CD4-positive, alpha-beta T cell treated with Interleukin-4 for 1 hour (primary cell): Measurements from ENCODE around the gene BIN2.
A peak's percentile ranks its signal among the peaks of the same experiment; 100 is the strongest.

Experiments
- DNase-seq, 2 donors: peaks; one replicate each; pipeline ENCODE4 v3.0.0-alpha.2; 2020 to 2022

Gene BIN2

DNA sequence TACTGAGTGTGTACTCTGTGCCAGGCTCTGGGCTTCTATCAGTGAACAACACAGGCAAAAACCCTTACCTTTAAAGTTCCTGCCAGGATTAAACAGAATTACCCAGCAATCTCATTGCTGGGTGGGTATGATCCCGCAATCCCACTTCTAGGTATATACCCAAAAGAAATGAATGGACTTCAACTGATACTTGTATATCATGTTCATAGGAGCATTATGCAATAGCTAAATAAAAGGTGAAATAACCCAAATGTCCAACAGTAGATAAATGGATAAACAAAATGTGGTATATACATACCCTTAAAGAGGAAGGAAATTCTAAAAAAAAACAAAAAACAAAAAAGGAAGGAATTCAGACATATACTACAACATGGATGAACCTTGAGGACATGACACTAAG is 70.7 kb downstream of the BIN2 start:
- DNase-seq: no peak

- no peak for DNase-seq
Measured at GRCh38 chr12:51247523-51248206, 76.3 kb downstream of the BIN2 start.

GRCh38 chr12:51246254-51246853 is 77.6 kb downstream of the BIN2 start:
- peak; percentile 57 to 64 for DNase-seq

DNA sequence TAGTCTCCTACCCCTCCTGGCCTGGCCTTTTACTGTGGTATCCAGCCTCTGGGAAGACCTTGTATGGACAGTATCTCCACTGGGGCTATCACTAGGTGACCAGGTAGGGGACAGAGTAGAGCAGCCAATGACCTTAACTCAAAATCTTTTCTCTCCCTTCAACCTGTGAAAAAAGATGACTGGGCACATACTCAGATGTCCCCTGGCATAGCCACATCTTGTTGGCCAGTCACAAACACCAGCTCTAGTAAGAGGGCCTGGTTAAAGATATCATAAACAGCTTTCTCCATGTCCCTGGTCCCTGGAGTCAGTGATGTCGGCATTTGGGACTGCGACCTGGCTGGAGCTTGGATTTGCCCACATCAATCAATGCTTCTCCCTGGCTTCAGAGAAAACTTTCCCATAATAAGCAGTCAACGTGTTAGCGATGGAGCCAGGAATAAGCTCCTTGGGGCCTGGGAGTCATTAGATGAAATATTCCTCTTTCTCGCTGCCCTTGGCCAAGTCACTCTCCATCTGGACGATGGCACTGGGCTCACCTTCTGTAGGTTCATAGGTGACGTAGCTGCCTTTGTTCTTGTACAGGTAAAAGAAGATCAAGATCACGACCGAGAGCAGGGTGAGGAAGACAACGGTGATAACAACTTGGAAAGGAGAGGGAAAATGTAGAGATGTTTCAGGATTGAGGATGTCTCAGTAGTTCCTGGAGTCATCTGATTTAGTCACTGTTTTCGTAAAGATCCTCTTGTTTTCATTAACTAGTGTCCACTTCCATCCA is 78.3 kb downstream of the BIN2 start:
- no peak for DNase-seq

- DNase-seq: no peak
Measured at GRCh38 chr12:51244269-51244668, 79.7 kb downstream of the BIN2 start.

DNA sequence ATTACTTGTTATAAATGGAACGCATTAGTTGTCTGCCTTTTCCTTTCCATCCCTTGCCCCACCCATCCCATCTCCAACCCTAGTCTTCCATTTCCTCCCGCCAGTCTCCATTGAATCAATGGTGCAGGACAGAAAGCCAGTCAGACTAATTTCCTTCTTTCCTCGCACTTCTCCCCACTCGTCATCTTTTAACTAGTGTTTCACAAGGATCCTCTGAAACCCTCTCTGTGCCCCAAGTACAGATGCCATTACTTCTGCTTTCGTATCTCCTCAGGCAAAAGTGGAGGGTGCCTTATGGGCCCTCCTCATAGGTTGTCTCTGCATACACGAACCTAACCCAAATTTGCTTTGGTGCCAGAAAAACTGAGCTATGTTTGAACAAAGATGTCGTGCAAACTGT is 81.1 kb downstream of the BIN2 start:
- no peak for DNase-seq

DNA sequence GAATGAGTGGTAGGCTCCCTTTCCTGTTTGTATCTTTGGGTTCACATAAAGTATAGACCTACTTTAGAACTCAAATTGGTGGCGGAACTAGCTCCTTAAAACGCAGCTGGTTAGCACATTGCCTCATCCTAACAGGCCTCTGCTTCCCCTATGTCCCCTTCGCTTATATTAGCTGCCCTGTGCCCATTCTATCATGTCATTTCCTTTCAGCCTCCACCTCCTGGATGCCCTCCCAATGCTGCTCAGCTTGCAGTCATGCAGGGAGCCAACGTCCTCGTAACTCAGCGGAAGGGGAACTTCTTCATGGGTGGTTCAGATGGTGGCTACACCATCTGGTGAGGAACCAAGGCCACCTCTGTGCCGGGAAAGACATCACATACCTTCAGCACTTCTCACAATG is 81.9 kb downstream of the BIN2 start:
- DNase-seq: peak in 1 of 2 donors; percentile 58

DNA sequence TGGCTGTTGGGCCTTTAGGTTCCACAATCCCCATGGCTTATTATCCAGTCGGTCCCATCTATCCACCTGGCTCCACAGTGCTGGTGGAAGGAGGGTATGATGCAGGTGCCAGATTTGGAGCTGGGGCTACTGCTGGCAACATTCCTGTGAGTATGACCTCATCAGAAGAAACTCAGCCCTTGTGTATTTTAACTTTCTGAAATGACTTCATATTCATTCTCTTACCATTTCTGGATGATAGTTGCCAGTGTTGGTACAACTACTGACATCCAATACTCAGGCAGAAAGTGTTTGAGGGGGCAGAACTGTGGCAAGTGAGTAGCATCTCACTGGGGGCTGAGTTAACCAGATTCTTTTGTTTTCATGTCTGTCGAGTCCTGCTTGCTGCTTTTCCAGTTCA is 83.0 kb downstream of the BIN2 start:
- no peak for DNase-seq

DNA sequence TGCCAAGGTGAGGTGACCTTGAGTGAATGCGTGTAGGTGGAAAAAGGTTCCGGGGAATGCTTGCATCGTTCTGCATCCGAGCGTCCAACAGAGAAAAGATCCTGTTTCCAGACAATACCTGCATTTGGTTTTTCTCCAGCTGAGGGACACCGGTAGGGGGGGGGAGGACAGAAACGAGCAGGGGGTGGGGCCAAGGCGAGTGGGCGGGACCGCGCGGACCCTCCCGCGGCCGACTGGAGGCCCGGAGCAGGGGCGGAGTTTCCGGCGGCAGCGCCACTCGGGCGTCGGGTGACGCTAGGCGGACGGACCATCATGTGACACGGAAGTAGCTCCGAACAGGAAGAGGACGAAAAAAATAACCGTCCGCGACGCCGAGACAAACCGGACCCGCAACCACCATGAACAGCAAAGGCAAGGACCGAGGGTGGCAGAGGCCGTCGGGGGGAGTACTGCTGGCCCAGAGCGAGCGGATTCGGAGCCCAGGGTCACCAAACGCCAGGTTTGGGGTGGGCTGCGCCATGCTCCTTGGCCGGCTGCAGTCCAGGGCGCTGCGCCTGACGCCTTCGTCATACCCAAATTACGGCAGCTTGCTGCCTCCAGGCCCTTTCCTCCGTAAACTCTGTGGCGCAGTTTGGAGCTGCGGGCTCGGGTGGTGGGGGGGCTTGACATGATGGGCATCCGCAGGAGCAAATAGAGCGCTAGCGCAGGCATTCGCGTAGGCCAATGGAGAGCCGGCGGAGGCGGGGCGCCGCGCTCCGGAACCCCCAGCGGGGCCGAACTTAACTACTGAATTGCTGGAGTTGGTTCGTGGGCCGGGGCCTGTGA is 85.3 kb downstream of the BIN2 start, which contains the start of gene DAZAP2:
Gene DAZAP2, plus strand, starts transcription at position 317 of the 825 bp plus-strand sequence. Its CDS starts 82 bp downstream, at position 399.
- peak; percentile 96 to 97 for DNase-seq

GRCh38 chr12:51238037-51238509 is 85.9 kb downstream of the BIN2 start:
- no peak for DNase-seq

DNA sequence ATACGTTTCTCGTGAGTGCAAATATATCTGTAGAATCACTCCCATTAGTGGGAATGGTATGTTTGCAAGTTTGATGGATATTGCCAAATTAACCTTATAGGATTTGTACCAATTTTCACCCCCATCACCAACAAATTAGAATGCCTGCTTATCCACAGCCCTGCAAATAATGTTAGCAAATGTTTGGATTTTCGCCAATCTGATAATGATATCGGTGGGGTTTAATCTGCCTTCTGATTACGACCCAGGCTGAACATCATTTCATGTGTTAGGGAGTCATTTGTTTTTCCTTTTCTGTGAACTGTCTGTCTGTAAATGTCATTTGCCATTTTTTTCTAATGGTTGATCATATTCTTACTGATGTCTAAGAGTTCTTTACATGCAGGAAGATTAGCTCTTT is 89.4 kb downstream of the BIN2 start:
- DNase-seq: no peak

- no peak for DNase-seq
Measured at GRCh38 chr12:51232642-51233041, 91.3 kb downstream of the BIN2 start.
